Type B pancreatic cell (in vitro differentiated cells): ENCODE results near the gene SHB. TPM values are rescaled to one million over a fixed set of nuclear protein-coding genes. Genes with fewer than 3 reads are reported as not detected.

Experiments
- DNase-seq: peaks from one replicate; pipeline ENCODE4 v3.0.0; 2021; ENCODE audit warnings: mixed read lengths; ENCODE audit not compliant: unreplicated experiment; ENCODE audit errors: extremely low spot score
- H3K27ac Mint-ChIP-seq: 2 replicates; pipeline ENCODE4 v1.8.0; 2021; ENCODE audit warnings: mild to moderate bottlenecking, mixed read lengths
- H3K27me3 Mint-ChIP-seq: 2 replicates; pipeline ENCODE4 v1.8.0; 2021; ENCODE audit warnings: mixed read lengths
- H3K36me3 Mint-ChIP-seq: 2 replicates; pipeline ENCODE4 v1.8.0; 2021; ENCODE audit warnings: mixed read lengths
- H3K4me1 Mint-ChIP-seq: one replicate; pipeline ENCODE4 v1.8.0; 2021; ENCODE audit warnings: mixed read lengths; ENCODE audit not compliant: unreplicated experiment
- H3K4me3 Mint-ChIP-seq: 2 replicates; pipeline ENCODE4 v1.8.0; 2021; ENCODE audit warnings: mild to moderate bottlenecking, mixed read lengths
- H3K9me3 Mint-ChIP-seq: 2 replicates; pipeline ENCODE4 v1.8.0; 2021; ENCODE audit warnings: mixed read lengths
- total RNA-seq: library from RNA; stranded (reverse); gene quantifications from 2 replicates; pipeline ENCODE4 v1.2.1, GENCODE V29; 2021; ENCODE audit warnings: low replicate concordance
- TF ChIP-seq, protein P1 (sequence below): fragments of 200-600 bp; sonication (generic); conservative IDR thresholded peaks from 2 replicates; pipeline ENCODE4 v1.5.0; 2021; ENCODE audit warnings: antibody characterized with exemption, mild to moderate bottlenecking

The SHB gene
- total RNA-seq, 1 donor from 2014 or later: 14.4 TPM

GRCh38 chr9:38079461-38080031 lies 10.5 kb upstream of the SHB start:
- H3K27me3 Mint-ChIP-seq: no peaks in the 10 kb centered on the region
- H3K36me3 Mint-ChIP-seq: no peaks in the 10 kb centered on the region
- DNase-seq: peak; percentile 22
- TF ChIP-seq, protein P1, sequence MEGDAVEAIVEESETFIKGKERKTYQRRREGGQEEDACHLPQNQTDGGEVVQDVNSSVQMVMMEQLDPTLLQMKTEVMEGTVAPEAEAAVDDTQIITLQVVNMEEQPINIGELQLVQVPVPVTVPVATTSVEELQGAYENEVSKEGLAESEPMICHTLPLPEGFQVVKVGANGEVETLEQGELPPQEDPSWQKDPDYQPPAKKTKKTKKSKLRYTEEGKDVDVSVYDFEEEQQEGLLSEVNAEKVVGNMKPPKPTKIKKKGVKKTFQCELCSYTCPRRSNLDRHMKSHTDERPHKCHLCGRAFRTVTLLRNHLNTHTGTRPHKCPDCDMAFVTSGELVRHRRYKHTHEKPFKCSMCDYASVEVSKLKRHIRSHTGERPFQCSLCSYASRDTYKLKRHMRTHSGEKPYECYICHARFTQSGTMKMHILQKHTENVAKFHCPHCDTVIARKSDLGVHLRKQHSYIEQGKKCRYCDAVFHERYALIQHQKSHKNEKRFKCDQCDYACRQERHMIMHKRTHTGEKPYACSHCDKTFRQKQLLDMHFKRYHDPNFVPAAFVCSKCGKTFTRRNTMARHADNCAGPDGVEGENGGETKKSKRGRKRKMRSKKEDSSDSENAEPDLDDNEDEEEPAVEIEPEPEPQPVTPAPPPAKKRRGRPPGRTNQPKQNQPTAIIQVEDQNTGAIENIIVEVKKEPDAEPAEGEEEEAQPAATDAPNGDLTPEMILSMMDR: no peak
- H3K4me3 Mint-ChIP-seq: no peak overlapping the region
- H3K9me3 Mint-ChIP-seq: no peaks in the 10 kb centered on the region
- H3K27ac Mint-ChIP-seq: no peak overlapping the region
- H3K4me1 Mint-ChIP-seq: peaks cover under 1% of the 10 kb centered on the region

DNA sequence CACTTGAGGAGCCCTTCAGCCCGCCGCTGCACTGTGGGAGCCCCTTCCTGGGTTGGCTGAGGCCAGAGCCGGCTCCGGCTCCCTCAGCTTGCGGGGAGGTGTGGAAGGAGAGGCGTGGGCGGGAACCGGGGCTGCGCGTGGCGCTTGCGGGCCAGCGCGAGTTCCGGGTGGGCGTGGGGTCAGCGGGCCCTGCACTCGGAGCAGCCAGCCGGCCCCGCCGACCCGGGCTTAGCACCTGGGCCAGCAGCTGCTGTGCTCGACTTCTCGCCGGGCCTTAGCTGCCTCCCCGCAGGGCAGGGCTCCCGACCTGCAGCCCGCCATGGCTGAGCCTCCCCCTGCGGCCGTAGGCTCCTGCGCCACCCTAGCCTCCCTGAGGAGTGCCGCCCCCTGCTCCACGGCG lies 6.2 kb upstream of the SHB start:
- H3K27me3 Mint-ChIP-seq: no peaks in the 10 kb centered on the region
- DNase-seq: no peak
- no peak overlapping the region for H3K27ac Mint-ChIP-seq
- no peaks in the 10 kb centered on the region for H3K36me3 Mint-ChIP-seq
- TF ChIP-seq, protein P1: no peak
- H3K4me3 Mint-ChIP-seq: no peak overlapping the region
- peaks cover 15% of the 10 kb centered on the region for H3K4me1 Mint-ChIP-seq
- H3K9me3 Mint-ChIP-seq: no peaks in the 10 kb centered on the region

GRCh38 chr9:38074441-38074961 lies 5.5 kb upstream of the SHB start:
- no peaks in the 10 kb centered on the region for H3K9me3 Mint-ChIP-seq
- peaks cover 19% of the 10 kb centered on the region for H3K4me1 Mint-ChIP-seq
- DNase-seq: no peak
- H3K4me3 Mint-ChIP-seq: no peak overlapping the region
- H3K27me3 Mint-ChIP-seq: no peaks in the 10 kb centered on the region
- H3K36me3 Mint-ChIP-seq: no peaks in the 10 kb centered on the region
- TF ChIP-seq, protein P1: no peak
- no peak overlapping the region for H3K27ac Mint-ChIP-seq

DNA sequence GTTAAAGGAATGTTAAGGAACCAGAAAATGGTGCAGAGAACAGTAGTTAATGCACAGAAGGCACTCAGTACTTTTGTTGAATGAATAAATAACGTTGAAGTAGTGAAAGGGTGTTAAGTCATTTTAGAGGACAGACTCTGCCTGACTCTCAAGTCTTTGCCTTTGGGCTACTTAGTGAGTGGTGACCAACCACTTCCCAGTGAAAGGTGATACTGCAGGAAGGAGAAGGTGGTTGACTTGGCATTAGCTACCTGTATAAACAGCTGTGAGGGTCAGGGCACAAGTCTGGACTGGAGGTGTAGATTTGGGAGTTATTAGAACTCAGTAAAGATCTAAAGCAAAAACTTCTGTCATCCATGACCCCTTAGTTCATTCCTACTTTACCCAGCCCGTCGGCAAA lies 4.9 kb upstream of the SHB start:
- TF ChIP-seq, protein P1: no peak
- no peak overlapping the region for H3K4me3 Mint-ChIP-seq
- no peak for DNase-seq
- no peaks in the 10 kb centered on the region for H3K9me3 Mint-ChIP-seq
- peaks cover 19% of the 10 kb centered on the region for H3K4me1 Mint-ChIP-seq
- no peaks in the 10 kb centered on the region for H3K36me3 Mint-ChIP-seq
- no peak overlapping the region for H3K27ac Mint-ChIP-seq
- H3K27me3 Mint-ChIP-seq: no peaks in the 10 kb centered on the region

DNA sequence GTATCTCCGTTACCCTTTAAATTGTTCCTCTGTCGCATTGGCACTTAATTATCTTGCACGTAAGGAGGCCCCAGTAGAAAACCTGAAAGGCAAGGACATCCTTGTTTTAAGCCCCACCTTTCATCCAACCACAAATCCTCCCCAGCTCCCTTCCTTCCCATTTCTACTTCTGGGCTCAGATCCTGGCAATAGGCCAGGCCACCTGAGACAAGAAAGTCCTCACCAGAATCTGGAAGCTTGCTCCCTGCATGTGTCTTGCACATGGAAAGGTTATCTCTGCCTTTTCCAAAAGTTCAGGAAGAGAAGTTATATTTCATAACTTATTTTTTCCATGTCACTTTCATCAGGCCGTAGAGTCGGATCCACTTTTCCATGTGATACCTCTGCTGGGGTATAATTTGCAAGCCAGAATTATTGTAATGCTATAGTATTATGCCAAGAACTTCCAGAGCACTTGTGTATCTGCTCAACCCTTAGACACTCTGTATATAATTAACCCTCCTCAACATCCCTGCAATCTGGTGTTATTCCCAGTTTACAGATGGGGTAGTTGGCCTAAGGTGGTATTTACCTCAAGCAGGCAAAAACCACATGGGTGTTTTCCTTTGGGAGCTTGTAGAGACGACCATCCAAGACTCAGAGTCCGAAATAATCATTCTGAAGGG lies 2.6 kb upstream of the SHB start:
- no peak for DNase-seq
- Mint-ChIP-seq H3K27me3 (peaks cover 3% of the 10 kb centered on the region), H3K4me1 (peaks cover 24% of the 10 kb centered on the region), H3K4me3 (peak overlapping the region; percentile 24), H3K9me3 (no peaks in the 10 kb centered on the region), H3K36me3 (no peaks in the 10 kb centered on the region), H3K27ac (peak overlapping the region; percentile 89)
- TF ChIP-seq, protein P1: no peak
